ENCODE measurements around the gene C19orf73. TPM values are rescaled to one million over a fixed set of nuclear protein-coding genes. Genes with fewer than 3 reads are reported as not detected.

Gene C19orf73
- total RNA-seq, 1 experiment from 2014 or later = 1.4 TPM

DNA sequence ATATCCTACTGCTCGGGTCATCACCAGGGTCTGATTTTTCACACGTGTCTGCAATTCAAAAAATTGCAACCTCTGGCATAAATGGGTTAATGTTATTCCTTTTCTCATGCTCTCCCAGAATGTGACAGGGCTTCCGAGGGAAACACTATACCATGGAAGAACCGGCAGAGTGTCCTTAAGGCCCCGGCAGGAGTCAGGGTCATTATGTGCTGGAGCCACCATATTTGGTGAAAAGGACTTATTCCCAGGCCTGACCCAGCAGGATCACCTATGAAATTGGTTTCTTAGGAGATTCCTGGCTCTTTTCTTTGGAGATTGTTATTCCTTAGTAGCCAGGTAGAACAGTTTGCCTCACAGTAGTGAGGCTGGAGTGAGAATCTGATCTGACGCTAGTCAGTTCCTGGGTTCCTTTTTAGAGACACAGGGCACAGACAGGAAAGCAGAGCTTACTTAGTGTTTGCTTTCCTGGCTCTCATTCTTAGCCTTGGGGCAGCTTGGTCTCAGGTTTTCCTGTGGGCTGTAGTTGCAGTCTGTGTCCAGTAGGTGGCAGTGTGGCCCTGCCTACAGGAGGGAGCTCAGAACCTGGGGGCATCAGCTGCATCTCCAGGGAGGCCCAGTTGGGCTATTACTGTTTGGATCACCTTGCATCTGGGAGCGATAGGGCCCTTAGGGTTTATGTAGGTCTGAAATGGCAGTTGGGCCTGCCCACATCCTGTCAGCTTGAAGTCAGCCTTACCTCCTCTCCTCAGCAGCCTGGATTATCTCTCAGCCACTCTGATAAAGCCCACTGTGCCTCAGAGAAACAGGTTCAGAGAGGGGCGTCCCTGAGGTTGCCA, 21.3 kb downstream of the C19orf73 start:
- Histone ChIP-seq H3K4me1 (ENCODE audit: control insufficient read depth, insufficient read depth, low read length) (peaks cover 6% of the 10 kb centered on the region), H3K4me3 (ENCODE audit: low read depth in 2 of 2, low read length in 2 of 2) (no peak overlapping the region), H3K27me3 (ENCODE audit: control insufficient read depth, insufficient read depth, low read length) (no peaks in the 10 kb centered on the region), H3K9me3 (ENCODE audit: control insufficient read depth, insufficient read depth, low read depth, low read length) (no peaks in the 10 kb centered on the region), H3K36me3 (ENCODE audit: control insufficient read depth, insufficient read depth, low read length) (peaks cover 16% of the 10 kb centered on the region), H3K27ac (ENCODE audit: low read length) (peak overlapping the region; percentile 39; the same call in 1 of the 2 replicates)
- ChIA-PET POLR2A (interaction anchor here (0.6 kb wide), 1 partner anchor 461 kb away, joined by 3 read pairs; the partner anchor contains the start of gene DBP), CTCF (interaction anchor here (0.5 to 1.1 kb wide), 8 partner anchors 9 to 119 kb away, joined by 3 to 7 read pairs (median 4); partner anchors contain the start of gene LIN7B)
- in situ Hi-C loops (cut with HindIII; ENCODE audit: low pct_unique_long_range_greater_than_20kb, low sequenced_read_pairs) = no loop called here
- ATAC-seq (peak; percentile 88), DNase-seq (ENCODE audit: low read depth, low spot score) (peak; percentile 65)
- TF ChIP-seq CTCF (IDR thresholded peaks at IDR 0.05) (peak; percentile 94), POLR2AphosphoS5 (IDR thresholded peaks at IDR 0.05; ENCODE audit: low read depth, low read length) (no peak)
- BruUV-seq (replicated peaks) = no TSS peak
- intact Hi-C loops (cut with micrococcal nuclease; ENCODE audit: unreplicated experiment) = loop anchor here (5.0 kb wide), 1 partner anchor 110 kb away; no protein-coding TSS in a partner anchor

- Histone ChIP-seq H3K36me3 (ENCODE audit: control insufficient read depth, insufficient read depth, low read length) (peaks cover 20% of the 10 kb centered on the region), H3K27ac (ENCODE audit: low read length) (no peak overlapping the region), H3K4me3 (ENCODE audit: low read depth in 2 of 2, low read length in 2 of 2) (no peak overlapping the region), H3K27me3 (ENCODE audit: control insufficient read depth, insufficient read depth, low read length) (no peaks in the 10 kb centered on the region), H3K4me1 (ENCODE audit: control insufficient read depth, insufficient read depth, low read length) (peaks cover 6% of the 10 kb centered on the region), H3K9me3 (ENCODE audit: control insufficient read depth, insufficient read depth, low read depth, low read length) (no peaks in the 10 kb centered on the region)
- no peak for TF ChIP-seq POLR2AphosphoS5 (IDR thresholded peaks at IDR 0.05; ENCODE audit: low read depth, low read length)
- TF ChIP-seq, protein P1, sequence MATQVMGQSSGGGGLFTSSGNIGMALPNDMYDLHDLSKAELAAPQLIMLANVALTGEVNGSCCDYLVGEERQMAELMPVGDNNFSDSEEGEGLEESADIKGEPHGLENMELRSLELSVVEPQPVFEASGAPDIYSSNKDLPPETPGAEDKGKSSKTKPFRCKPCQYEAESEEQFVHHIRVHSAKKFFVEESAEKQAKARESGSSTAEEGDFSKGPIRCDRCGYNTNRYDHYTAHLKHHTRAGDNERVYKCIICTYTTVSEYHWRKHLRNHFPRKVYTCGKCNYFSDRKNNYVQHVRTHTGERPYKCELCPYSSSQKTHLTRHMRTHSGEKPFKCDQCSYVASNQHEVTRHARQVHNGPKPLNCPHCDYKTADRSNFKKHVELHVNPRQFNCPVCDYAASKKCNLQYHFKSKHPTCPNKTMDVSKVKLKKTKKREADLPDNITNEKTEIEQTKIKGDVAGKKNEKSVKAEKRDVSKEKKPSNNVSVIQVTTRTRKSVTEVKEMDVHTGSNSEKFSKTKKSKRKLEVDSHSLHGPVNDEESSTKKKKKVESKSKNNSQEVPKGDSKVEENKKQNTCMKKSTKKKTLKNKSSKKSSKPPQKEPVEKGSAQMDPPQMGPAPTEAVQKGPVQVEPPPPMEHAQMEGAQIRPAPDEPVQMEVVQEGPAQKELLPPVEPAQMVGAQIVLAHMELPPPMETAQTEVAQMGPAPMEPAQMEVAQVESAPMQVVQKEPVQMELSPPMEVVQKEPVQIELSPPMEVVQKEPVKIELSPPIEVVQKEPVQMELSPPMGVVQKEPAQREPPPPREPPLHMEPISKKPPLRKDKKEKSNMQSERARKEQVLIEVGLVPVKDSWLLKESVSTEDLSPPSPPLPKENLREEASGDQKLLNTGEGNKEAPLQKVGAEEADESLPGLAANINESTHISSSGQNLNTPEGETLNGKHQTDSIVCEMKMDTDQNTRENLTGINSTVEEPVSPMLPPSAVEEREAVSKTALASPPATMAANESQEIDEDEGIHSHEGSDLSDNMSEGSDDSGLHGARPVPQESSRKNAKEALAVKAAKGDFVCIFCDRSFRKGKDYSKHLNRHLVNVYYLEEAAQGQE (IDR thresholded peaks at IDR 0.05; ENCODE audit: insufficient read depth in 1 of 2, low read depth in 2 of 2, low read length in 1 of 2) = no peak
- TF ChIP-seq CTCF (IDR thresholded peaks at IDR 0.05) = no peak
- TF ChIP-seq TCF7L2 (IDR thresholded peaks at IDR 0.05; ENCODE audit: low read depth, low read length) = no peak
- TF ChIP-seq SIN3A (IDR thresholded peaks at IDR 0.05; ENCODE audit: borderline replicate concordance, insufficient read depth, low read depth, low read length) = no peak
- POLR2A ChIA-PET = interaction anchor here (0.5 to 0.7 kb wide), 2 partner anchors 113 to 125 kb away, joined by 5 to 7 read pairs; no protein-coding TSS in a partner anchor
- BruUV-seq (replicated peaks) = no TSS peak
- ATAC-seq (no peak), DNase-seq (ENCODE audit: low read depth, low spot score) (no peak)
- CTCF ChIA-PET = no interaction called here
- intact Hi-C loops (cut with micrococcal nuclease; ENCODE audit: unreplicated experiment) = loop anchor here (5.0 kb wide), 1 partner anchor 113 kb away; no protein-coding TSS in a partner anchor
- in situ Hi-C loops (cut with HindIII; ENCODE audit: low pct_unique_long_range_greater_than_20kb, low sequenced_read_pairs) = no loop called here
These were observed 24.1 kb downstream of the C19orf73 start for GRCh38 chr19:49094505-49095482.
